HUES48 (cell line): ENCODE measurements around the gene SH2D3C.

ENCODE experiments used
- H3K27ac ChIP-seq: one replicate; pipeline ENCODE4 v1.7.0; 2013; ENCODE audit warnings: low read depth, low read length, inconsistent platforms
- H3K27me3 ChIP-seq: 2 replicates; pipeline ENCODE4 v1.6.1; 2013; ENCODE audit warnings: mild to moderate bottlenecking, low read length; ENCODE audit not compliant: control insufficient read depth, insufficient read depth
- H3K36me3 ChIP-seq: 2 replicates; pipeline ENCODE4 v1.6.1; 2013; ENCODE audit warnings: low read length; ENCODE audit not compliant: control insufficient read depth, insufficient read depth
- H3K4me1 ChIP-seq: 2 replicates; pipeline ENCODE4 v1.6.1; 2013; ENCODE audit warnings: mild to moderate bottlenecking, low read length; ENCODE audit not compliant: control insufficient read depth, insufficient read depth
- H3K4me3 ChIP-seq: 2 replicates; pipeline ENCODE4 v1.5.1; 2013; ENCODE audit warnings: mild to moderate bottlenecking, low read depth, low read length
- H3K9ac ChIP-seq: 2 replicates; pipeline ENCODE4 v1.6.1; 2013; ENCODE audit warnings: mild to moderate bottlenecking, low read depth, low read length, moderate library complexity
- H3K9me3 ChIP-seq: 2 replicates; pipeline ENCODE4 v1.6.1; 2013; ENCODE audit warnings: low read length; ENCODE audit not compliant: control insufficient read depth, insufficient read depth

SH2D3C gene, protein sequence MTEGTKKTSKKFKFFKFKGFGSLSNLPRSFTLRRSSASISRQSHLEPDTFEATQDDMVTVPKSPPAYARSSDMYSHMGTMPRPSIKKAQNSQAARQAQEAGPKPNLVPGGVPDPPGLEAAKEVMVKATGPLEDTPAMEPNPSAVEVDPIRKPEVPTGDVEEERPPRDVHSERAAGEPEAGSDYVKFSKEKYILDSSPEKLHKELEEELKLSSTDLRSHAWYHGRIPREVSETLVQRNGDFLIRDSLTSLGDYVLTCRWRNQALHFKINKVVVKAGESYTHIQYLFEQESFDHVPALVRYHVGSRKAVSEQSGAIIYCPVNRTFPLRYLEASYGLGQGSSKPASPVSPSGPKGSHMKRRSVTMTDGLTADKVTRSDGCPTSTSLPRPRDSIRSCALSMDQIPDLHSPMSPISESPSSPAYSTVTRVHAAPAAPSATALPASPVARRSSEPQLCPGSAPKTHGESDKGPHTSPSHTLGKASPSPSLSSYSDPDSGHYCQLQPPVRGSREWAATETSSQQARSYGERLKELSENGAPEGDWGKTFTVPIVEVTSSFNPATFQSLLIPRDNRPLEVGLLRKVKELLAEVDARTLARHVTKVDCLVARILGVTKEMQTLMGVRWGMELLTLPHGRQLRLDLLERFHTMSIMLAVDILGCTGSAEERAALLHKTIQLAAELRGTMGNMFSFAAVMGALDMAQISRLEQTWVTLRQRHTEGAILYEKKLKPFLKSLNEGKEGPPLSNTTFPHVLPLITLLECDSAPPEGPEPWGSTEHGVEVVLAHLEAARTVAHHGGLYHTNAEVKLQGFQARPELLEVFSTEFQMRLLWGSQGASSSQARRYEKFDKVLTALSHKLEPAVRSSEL

DNA sequence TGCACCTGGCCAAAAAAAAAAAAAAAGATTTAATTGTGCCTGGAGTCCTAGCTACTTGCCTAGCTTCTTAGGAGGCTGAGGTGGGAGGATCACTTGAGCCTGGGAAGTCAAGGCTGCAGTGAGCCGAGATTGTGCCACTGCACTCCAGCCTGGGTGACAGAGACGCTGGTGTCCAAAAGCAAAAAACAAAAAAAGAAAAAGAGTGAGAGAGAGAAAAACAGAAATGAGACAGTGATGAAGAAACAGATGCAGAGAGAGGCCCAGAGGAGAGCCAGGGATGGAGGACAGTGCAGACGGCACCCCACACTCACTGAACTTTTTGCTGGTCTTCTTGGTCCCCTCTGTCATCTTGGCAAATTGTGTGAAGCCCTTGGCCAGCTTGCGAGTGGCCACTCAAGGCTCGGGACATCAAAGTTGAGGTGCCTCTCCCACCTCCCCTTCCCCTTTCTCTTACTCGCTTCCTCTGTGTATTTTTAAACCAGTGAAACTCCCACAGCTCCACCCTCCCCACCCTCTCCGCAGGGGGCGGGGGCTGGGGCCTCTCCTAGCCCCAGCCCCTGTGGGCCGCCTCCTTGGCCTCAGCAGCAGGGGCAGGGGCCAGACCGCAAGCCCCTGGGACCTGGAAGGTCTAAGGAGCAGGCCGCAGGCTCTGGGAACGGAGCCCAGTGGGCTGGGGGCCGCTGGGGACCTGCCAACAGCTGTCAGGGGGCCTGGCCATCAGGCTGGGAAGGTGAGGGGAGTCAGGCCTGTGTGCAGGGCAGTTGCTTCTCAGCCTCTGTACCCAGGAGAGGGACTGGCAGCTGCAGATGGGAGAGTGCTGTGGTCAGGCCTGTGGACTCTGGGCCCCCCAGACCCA lies at the start of gene SH2D3C:
SH2D3C (minus strand) TSS at position 387 of the 856 bp plus-strand sequence; CDS start at position 348, 39 bp downstream.
- Histone ChIP-seq H3K36me3 (no peaks in the 10 kb centered on the region), H3K9me3 (no peaks in the 10 kb centered on the region), H3K4me3 (no peak within 1 kb of the TSS), H3K4me1 (peaks cover 12% of the 10 kb centered on the region; the same call in 1 of the 2 replicates), H3K27me3 (no peaks in the 10 kb centered on the region), H3K9ac (no peak within 1 kb of the TSS), H3K27ac (no peak within 1 kb of the TSS)

- H3K9me3 ChIP-seq: no peaks in the 10 kb centered on the region
- peaks cover 14% of the 10 kb centered on the region for H3K4me1 ChIP-seq
- H3K36me3 ChIP-seq: no peaks in the 10 kb centered on the region
- H3K9ac ChIP-seq: no peak overlapping the region
- H3K27ac ChIP-seq: no peak overlapping the region
- H3K27me3 ChIP-seq: peaks cover 17% of the 10 kb centered on the region
- no peak overlapping the region for H3K4me3 ChIP-seq
Measured at GRCh38 chr9:127826253-127826913, 47.9 kb upstream of the SH2D3C start.

DNA sequence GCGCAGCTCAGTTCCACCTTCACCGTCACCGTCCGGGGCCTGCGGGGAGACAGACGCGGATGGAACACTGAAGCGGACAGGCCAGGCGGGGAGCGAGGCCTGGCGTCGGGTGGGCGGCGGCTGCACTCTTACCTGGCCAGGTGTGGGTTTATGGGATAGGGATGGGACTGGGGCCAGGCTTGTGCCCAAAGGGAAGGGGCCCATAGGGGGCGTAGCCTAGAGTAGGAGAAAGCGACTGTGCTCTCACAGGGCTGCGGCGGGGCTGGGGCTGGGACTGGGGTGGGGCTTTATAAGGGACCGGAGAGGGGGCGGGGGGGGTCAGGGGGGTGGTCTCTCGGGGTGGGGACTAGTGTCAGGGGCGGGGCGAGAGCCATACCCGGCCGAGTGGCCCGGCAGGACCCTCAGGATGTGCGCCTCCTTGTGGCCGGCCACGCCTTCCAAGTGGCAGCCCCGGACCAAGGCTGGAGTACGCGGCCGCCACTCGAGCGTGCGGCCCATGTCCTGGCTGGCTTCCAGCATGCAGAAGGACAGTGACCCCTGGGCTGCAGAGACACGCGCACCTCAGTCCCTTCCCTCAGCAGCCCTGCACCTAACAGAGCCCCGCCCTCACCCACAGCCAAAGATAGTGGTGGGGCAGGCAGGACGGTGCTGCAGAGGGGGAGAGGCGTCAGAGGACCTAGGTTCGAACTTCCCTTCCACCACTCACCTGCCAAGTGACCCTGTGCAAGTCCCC lies 47.0 kb upstream of the SH2D3C start:
- Histone ChIP-seq H3K9ac (no peak overlapping the region), H3K27ac (no peak overlapping the region), H3K4me3 (peak overlapping the region; percentile 54; the same call in 1 of the 2 replicates), H3K27me3 (peaks cover 17% of the 10 kb centered on the region), H3K4me1 (peaks cover 14% of the 10 kb centered on the region), H3K9me3 (no peaks in the 10 kb centered on the region), H3K36me3 (no peaks in the 10 kb centered on the region)

DNA sequence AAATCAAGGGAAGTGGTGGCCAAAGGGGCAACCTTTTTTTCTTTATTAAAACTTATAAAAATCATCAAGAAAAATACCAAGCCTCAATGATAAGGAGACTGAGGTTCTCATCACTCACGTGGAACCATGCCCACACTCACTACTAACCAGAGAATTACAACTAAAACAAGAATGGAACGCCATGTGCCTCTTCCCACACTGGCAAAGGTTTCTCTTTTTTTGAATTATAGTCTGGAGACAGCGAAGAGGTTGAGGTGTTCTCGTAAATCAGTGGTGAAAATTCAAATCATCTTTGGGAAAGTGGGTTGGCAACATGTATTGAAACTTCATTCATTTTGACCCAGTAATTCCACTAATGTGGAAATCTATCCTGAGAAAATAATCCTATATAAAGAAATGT lies 43.6 kb upstream of the SH2D3C start:
- no peaks in the 10 kb centered on the region for H3K9me3 ChIP-seq
- H3K36me3 ChIP-seq: 0 out of 2 replicates have a peak, but pooled peaks cover under 1% of the 10 kb centered on the region
- H3K27ac ChIP-seq: no peak overlapping the region
- peaks cover 12% of the 10 kb centered on the region for H3K27me3 ChIP-seq
- no peak overlapping the region for H3K9ac ChIP-seq
- peaks cover 5% of the 10 kb centered on the region; the same call in 1 of the 2 replicates for H3K4me1 ChIP-seq
- H3K4me3 ChIP-seq: no peak overlapping the region

- H3K4me1 ChIP-seq: no peaks in the 10 kb centered on the region
- H3K9me3 ChIP-seq: no peaks in the 10 kb centered on the region
- no peak overlapping the region for H3K4me3 ChIP-seq
- H3K36me3 ChIP-seq: peaks cover 12% of the 10 kb centered on the region
- H3K27me3 ChIP-seq: no peaks in the 10 kb centered on the region
- no peak overlapping the region for H3K9ac ChIP-seq
- no peak overlapping the region for H3K27ac ChIP-seq
Measured at GRCh38 chr9:127818574-127818973, 40.1 kb upstream of the SH2D3C start.

DNA sequence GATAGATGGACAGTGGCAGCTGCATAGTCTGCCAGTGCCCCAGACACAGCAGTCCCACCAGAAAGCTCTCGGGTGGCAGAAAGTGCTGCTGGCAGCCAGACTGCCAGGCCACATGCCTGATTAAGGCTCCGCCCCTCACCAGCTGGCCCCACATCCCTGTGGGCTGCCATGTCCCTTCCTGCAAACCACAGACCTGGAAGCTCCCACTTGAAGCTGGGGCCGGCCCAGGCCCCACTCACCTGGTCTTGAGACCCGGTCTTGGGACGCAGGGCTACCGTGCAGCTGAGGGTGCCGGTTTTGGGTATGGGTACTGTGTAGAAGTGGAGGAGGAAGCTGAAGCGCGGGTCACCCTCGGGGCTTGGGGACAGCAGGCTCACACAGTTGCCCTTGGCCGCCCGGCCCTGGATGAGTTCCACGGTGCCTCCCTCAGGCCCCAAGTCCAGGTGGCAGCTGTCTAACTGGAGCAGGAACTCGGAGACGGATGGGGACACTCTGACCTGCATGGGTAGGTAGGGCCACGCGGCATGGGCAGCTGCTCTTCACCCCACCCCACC lies 39.5 kb upstream of the SH2D3C start:
- no peaks in the 10 kb centered on the region for H3K4me1 ChIP-seq
- no peak overlapping the region for H3K4me3 ChIP-seq
- H3K9me3 ChIP-seq: no peaks in the 10 kb centered on the region
- H3K27ac ChIP-seq: no peak overlapping the region
- H3K9ac ChIP-seq: no peak overlapping the region
- peaks cover 19% of the 10 kb centered on the region for H3K36me3 ChIP-seq
- no peaks in the 10 kb centered on the region for H3K27me3 ChIP-seq

DNA sequence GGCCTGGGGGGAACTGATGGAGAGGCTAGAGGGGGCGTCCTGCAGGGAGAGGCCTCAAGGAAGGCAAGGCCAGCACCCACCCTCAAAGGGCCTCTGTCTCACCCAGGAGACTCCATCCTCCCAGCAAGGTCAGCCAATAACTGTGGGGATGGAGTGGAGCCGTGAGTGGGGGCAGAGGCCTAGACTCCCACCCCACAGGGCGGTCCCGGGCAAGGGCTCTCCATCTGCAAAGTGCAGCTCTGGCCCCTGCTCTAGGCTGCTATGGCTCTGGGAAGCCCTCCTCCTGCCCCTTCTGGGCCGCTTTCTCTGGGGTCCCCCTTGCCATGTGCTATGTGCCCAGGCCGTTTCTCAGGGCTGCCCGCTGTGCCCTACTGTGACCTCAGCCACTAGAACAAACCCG lies 38.3 kb upstream of the SH2D3C start:
- H3K4me3 ChIP-seq: no peak overlapping the region
- H3K27me3 ChIP-seq: no peaks in the 10 kb centered on the region
- peaks cover 28% of the 10 kb centered on the region for H3K36me3 ChIP-seq
- no peaks in the 10 kb centered on the region for H3K4me1 ChIP-seq
- no peaks in the 10 kb centered on the region for H3K9me3 ChIP-seq
- no peak overlapping the region for H3K9ac ChIP-seq
- H3K27ac ChIP-seq: no peak overlapping the region

DNA sequence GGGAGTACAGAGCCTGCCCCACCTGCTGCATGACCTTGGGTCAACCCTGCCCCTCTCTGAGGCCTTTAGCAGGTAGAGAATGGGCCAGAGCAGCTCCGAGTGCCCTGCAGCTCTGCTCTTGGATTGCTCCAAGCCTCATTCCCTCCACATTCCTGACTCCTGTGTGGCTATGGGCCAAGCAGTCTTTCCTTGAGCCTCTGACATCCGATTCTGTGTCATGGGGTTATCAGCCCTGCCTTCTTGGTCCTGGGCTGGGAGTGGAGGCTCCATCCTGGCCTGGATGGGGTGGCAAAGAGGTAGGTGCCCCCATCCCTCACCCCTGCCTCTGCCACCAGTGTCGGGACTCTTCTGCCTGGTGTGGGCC lies 37.9 kb upstream of the SH2D3C start:
- Histone ChIP-seq H3K9me3 (no peaks in the 10 kb centered on the region), H3K4me3 (no peak overlapping the region), H3K4me1 (no peaks in the 10 kb centered on the region), H3K36me3 (peaks cover 30% of the 10 kb centered on the region), H3K27me3 (no peaks in the 10 kb centered on the region), H3K27ac (no peak overlapping the region), H3K9ac (no peak overlapping the region)

DNA sequence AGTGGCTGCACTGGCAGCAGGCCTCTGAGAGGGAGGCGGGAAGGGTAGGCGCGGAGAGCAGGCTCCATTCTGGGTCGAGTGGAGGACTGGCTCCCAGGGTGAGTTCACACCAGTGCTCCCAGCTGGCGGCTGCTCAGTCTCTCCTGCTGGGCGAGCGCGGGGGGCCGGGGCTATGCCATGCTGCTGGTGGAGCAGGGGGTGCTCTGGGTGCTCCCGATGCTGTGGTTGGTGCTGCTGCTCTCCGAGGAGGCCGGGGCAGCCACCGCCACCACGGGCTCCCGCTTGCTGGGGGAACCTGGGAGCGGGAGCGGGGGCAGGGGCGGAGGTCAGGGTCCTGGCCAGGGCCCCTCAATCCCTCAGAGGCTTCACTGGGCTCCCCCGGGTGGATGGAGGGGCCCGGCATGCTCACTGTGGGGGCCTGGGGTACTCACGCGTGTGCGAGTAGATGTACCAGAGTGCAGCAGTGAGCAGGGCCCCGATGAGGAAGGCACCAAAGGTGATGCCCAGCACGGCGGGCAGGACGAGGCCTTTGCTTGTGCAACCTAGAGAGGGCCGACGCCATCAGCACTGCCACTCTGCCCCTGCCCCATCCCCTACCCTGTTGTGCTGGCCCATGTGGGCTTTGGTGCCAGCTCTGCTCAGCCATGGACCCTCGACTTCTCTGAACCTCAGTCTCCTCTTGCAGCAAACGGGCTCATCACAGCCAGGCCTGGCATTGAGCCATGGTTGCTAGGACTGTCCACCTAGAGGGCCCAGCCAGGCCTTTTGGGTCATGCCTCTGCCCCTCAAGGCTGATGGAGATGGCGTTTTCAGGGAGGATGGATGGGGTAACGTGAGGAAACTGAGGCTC lies 37.3 kb upstream of the SH2D3C start:
- Histone ChIP-seq H3K27me3 (no peaks in the 10 kb centered on the region), H3K9me3 (no peaks in the 10 kb centered on the region), H3K36me3 (peaks cover 30% of the 10 kb centered on the region), H3K4me1 (no peaks in the 10 kb centered on the region), H3K4me3 (no peak overlapping the region), H3K27ac (no peak overlapping the region), H3K9ac (no peak overlapping the region)
